ENCODE results near the gene TJAP1.

The TJAP1 gene

DNA sequence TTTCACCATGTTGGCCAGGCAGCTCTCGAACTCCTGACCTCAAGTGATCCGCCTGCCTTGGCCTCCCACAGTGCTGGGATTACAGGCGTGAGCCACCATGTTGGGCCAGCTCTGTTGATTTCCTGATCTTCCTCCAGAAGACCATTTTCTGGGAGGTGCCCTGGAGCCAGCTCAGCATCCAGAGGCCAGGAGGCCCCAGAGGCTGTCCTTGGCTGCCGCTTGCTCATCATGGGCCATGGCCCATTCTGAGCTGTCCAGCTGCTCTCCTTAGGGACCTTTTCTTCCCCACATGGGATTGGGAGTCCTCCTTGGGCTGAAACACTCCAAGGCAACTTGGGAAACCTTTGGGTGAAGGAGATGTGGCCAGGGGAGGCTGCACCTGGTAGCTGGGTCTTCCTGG, 17.4 kb downstream of the TJAP1 start:
- no peak overlapping the region for H3K27ac ChIP-seq (ENCODE audit: low read depth, low read length)
- H3K79me2 ChIP-seq (ENCODE audit: insufficient read depth, low read length): no peaks in the 10 kb centered on the region
- H3K27me3 ChIP-seq (ENCODE audit: low read length): no peaks in the 10 kb centered on the region
- no peaks in the 10 kb centered on the region for H3K9me3 ChIP-seq (ENCODE audit: insufficient read depth, low read length)
- H2AFZ ChIP-seq (ENCODE audit: low read depth, low read length, severe bottlenecking): no peak overlapping the region
- no peak overlapping the region for H3K4me2 ChIP-seq (ENCODE audit: low read depth, low read length, poor library complexity, severe bottlenecking)
- no peaks in the 10 kb centered on the region for H3K9me2 ChIP-seq (replicated peaks; ENCODE audit: insufficient read depth, low read length)
- no peaks in the 10 kb centered on the region for H4K20me1 ChIP-seq (ENCODE audit: low read depth, low read length)
- H3K9ac ChIP-seq (ENCODE audit: low read length): no peak overlapping the region
- no peaks in the 10 kb centered on the region for H3F3A ChIP-seq (ENCODE audit: insufficient read depth)
- no peaks in the 10 kb centered on the region for H3K36me3 ChIP-seq (ENCODE audit: low read length)
- TF ChIP-seq, protein P1, sequence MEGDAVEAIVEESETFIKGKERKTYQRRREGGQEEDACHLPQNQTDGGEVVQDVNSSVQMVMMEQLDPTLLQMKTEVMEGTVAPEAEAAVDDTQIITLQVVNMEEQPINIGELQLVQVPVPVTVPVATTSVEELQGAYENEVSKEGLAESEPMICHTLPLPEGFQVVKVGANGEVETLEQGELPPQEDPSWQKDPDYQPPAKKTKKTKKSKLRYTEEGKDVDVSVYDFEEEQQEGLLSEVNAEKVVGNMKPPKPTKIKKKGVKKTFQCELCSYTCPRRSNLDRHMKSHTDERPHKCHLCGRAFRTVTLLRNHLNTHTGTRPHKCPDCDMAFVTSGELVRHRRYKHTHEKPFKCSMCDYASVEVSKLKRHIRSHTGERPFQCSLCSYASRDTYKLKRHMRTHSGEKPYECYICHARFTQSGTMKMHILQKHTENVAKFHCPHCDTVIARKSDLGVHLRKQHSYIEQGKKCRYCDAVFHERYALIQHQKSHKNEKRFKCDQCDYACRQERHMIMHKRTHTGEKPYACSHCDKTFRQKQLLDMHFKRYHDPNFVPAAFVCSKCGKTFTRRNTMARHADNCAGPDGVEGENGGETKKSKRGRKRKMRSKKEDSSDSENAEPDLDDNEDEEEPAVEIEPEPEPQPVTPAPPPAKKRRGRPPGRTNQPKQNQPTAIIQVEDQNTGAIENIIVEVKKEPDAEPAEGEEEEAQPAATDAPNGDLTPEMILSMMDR (IDR thresholded peaks at IDR 0.05; ENCODE audit: insufficient read depth, low read length, poor library complexity, severe bottlenecking): no peak
- TF ChIP-seq EZH2phosphoT487 (conservative IDR thresholded peaks at IDR 0.05; ENCODE audit: low read length): no peak
- H3K4me3 ChIP-seq (ENCODE audit: insufficient read depth, low read length, poor library complexity, severe bottlenecking): no peak overlapping the region

DNA sequence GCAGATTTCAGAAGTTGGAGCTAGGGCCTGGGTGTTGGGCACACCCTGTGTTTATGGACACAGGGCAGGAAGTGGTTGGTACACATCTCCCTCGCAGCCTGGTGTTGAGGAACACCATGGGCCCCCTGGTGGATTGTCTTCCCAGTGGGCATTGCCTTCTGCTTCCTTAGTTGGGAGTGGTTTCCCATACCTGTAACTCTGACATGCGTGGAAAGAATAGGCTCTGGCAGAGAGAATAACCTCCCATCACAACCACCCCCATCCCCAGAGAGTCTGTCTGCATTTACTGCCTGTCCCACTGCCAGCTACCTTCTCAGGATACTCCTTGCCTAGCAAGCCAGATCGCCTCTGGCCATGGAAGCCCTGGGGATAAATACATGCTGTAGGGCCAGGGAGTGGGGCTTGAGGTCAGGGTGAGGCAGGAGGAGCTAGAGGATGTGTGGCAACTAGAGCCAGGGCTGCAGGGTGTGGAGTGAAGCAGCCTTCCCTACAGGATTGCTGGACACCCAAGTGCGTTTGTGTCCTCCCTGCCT, 18.1 kb downstream of the TJAP1 start:
- TF ChIP-seq, protein P1 (IDR thresholded peaks at IDR 0.05; ENCODE audit: insufficient read depth, low read length, poor library complexity, severe bottlenecking): no peak
- no peak for TF ChIP-seq EZH2phosphoT487 (conservative IDR thresholded peaks at IDR 0.05; ENCODE audit: low read length)
- H3K27me3 ChIP-seq (ENCODE audit: low read length): no peaks in the 10 kb centered on the region
- H3K36me3 ChIP-seq (ENCODE audit: low read length): no peaks in the 10 kb centered on the region
- H3K79me2 ChIP-seq (ENCODE audit: insufficient read depth, low read length): no peaks in the 10 kb centered on the region
- H3K4me3 ChIP-seq (ENCODE audit: insufficient read depth, low read length, poor library complexity, severe bottlenecking): no peak overlapping the region
- no peaks in the 10 kb centered on the region for H3K9me3 ChIP-seq (ENCODE audit: insufficient read depth, low read length)
- H3F3A ChIP-seq (ENCODE audit: insufficient read depth): no peaks in the 10 kb centered on the region
- H3K9ac ChIP-seq (ENCODE audit: low read length): no peak overlapping the region
- H3K9me2 ChIP-seq (replicated peaks; ENCODE audit: insufficient read depth, low read length): no peaks in the 10 kb centered on the region
- no peak overlapping the region for H2AFZ ChIP-seq (ENCODE audit: low read depth, low read length, severe bottlenecking)
- no peaks in the 10 kb centered on the region for H4K20me1 ChIP-seq (ENCODE audit: low read depth, low read length)
- H3K27ac ChIP-seq (ENCODE audit: low read depth, low read length): no peak overlapping the region
- H3K4me2 ChIP-seq (ENCODE audit: low read depth, low read length, poor library complexity, severe bottlenecking): no peak overlapping the region

GRCh38 chr6:43496370-43497128, 19.2 kb downstream of the TJAP1 start:
- H3K4me2 ChIP-seq (ENCODE audit: low read depth, low read length, poor library complexity, severe bottlenecking): no peak overlapping the region
- TF ChIP-seq, protein P1 (IDR thresholded peaks at IDR 0.05; ENCODE audit: insufficient read depth, low read length, poor library complexity, severe bottlenecking): peak; percentile 41
- no peak for TF ChIP-seq EZH2phosphoT487 (conservative IDR thresholded peaks at IDR 0.05; ENCODE audit: low read length)
- no peak overlapping the region for H3K27ac ChIP-seq (ENCODE audit: low read depth, low read length)
- H3K27me3 ChIP-seq (ENCODE audit: low read length): no peaks in the 10 kb centered on the region
- no peaks in the 10 kb centered on the region for H3K36me3 ChIP-seq (ENCODE audit: low read length)
- H3K79me2 ChIP-seq (ENCODE audit: insufficient read depth, low read length): no peaks in the 10 kb centered on the region
- no peaks in the 10 kb centered on the region for H3K9me2 ChIP-seq (replicated peaks; ENCODE audit: insufficient read depth, low read length)
- no peaks in the 10 kb centered on the region for H4K20me1 ChIP-seq (ENCODE audit: low read depth, low read length)
- H3K4me3 ChIP-seq (ENCODE audit: insufficient read depth, low read length, poor library complexity, severe bottlenecking): no peak overlapping the region
- no peak overlapping the region for H2AFZ ChIP-seq (ENCODE audit: low read depth, low read length, severe bottlenecking)
- no peaks in the 10 kb centered on the region for H3F3A ChIP-seq (ENCODE audit: insufficient read depth)
- no peaks in the 10 kb centered on the region for H3K9me3 ChIP-seq (ENCODE audit: insufficient read depth, low read length)
- no peak overlapping the region for H3K9ac ChIP-seq (ENCODE audit: low read length)
